HT-29 (cell line): ENCODE data around the gene GALNS. TPM values are rescaled to one million over a fixed set of nuclear protein-coding genes. Genes with fewer than 3 reads are reported as not detected.
A peak's percentile ranks its signal among the peaks of the same experiment; 100 is the strongest.
"Not testable (repeated sequence)": the region's sequence is repeated elsewhere in the genome, so short reads cannot be mapped to it uniquely, and the experiment has no call there.

Experiments
- DNase-seq: peaks from one replicate; pipeline ENCODE4 v3.0.0-alpha.2; 2015; ENCODE audit warnings: low spot score
- total RNA-seq: library from RNA; depleted of rRNA; stranded (reverse); fragments of >200 nt; shearing (Covaris generic); gene quantifications from 2 replicates; pipeline ENCODE4 v1.2.3, GENCODE V29; 2014; rRNA removed

GALNS gene
- 14.1 and 18.4 TPM in 2 replicates for total RNA-seq

DNA sequence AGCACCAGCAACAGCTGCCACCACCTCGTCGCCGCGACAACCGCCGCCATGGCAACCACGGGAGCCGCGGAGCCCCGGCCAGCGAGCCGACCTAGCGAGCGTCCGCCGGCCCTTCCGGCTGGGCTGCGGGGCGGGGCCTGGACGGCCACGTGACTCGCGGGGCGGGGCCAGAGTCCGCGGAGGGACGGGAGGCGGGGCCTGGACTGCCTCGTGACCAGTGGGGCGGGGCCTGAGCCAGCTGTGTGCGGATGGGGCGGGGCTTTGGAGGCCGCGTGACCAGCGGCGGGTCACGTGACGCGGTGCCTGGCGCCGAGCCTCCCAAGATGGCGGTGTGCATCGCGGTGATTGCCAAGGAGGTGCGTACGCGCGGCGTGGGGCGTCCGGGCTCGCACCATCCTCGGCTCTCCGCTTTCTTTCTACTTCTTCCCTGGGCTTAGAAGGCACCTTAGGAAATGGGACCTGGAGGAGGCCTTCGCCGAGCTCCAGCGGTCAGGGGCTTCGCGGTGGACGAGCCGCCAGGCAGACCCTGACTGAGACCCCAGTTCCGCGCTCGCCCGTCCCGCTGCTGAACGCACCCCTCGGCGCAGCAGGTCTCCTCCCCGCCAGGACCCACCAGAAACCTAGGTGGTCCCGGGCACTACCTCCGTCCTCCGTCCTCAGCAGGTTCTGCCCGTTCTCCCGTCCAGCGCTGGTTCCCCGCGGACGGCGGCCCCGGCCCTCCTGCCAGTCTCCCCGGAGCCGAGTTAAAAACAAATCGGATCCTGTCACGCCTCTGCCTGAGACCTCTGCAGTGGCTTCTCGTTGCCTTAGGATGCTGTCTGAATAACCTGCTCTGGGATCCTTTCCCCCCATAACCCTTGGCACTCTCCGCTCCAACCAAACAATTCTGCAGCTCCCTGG is at the start of gene GALNS, which contains the start of gene TRAPPC2L:
Gene GALNS, minus strand, starts transcription at position 120 of the 900 bp plus-strand sequence. Its CDS starts 70 bp downstream, at position 50.
Gene TRAPPC2L, plus strand, starts transcription at position 300 of the 900 bp plus-strand sequence. Its CDS starts 24 bp downstream, at position 324.
- peak; percentile 96 for DNase-seq

DNA sequence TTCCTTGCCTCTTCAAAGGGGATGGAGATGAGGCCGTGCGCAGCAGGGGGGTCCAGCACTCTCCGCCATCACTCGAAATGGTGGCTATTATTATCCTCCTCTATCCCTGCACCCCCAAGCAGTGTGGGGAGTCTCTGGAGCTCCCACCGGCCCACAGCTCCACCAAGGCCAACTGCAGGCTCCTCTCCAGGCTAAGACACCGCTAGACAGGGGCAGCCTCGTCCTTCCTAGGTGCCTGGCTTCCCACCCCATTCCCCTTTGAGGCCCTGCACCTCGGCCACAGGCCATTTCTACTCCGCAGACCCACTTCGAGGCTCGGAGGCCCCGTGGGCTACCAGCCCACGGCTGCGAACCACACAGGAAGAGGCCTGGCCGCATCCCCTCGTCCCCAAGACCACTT is 49.3 kb upstream of the GALNS start:
- no peak for DNase-seq

DNA sequence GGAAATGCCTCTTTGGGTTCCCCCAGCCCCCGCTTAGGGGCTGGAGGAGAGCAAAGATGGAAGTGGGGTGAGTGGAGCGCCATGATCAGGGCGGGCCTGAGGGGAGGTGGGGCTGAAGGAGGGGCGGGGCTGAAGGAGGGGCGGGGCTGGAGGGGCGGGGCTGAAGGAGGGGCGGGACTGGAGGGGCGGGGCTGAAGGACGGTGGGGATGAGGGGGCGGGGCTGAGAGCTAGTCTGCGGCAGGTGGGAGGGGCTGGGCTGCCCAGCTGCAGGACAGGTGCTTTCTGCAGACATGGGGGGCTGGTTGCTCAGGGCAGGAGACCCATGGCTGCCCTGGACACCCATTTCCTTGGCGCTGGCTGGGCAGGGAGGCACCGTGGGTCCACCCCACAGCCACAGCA is 48.8 kb upstream of the GALNS start:
- no peak for DNase-seq

DNA sequence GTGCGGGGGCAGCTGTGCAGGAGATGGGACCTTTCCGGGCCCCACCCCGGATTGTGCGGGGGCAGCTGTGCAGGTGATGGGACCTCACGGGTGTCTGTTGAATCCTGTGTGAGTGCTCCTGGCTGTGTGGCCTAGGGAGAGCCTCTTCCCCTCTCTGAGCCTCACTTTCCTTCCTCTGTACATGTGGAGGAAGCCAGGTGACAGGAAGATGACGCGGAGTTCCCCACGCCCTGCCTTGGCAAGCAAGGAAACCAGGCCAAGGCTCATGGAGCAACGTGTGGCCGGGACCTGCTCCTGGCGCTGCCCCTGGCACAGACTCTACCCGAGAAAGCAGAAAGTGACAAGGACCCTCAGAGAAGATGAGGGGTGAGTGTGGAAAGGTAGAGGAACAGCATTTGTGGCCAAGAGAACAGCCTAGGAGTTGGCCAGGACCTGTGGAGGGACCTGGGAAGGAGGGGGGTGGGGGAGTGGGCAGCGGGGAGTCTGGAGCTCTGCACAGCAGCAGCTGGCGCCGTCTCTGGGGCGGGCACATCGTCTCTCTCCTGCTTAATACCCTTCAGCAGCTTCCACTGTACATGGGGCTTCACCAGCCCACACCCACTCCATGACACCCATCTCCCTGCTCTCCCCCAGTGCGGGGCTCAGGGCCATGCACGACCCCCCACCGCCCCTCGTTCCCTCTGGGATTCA is 48.1 kb upstream of the GALNS start:
- DNase-seq = no peak

- no peak for DNase-seq
Measured at GRCh38 chr16:88903267-88903666, 46.5 kb upstream of the GALNS start.

GRCh38 chr16:88902744-88903143 is 46.0 kb upstream of the GALNS start:
- no peak for DNase-seq

- DNase-seq = no peak
Measured at GRCh38 chr16:88901718-88902337, 45.1 kb upstream of the GALNS start.

- DNase-seq = no peak
Measured at GRCh38 chr16:88900662-88901052, 43.9 kb upstream of the GALNS start.

GRCh38 chr16:88899901-88900661 is 43.3 kb upstream of the GALNS start:
- no peak for DNase-seq

DNA sequence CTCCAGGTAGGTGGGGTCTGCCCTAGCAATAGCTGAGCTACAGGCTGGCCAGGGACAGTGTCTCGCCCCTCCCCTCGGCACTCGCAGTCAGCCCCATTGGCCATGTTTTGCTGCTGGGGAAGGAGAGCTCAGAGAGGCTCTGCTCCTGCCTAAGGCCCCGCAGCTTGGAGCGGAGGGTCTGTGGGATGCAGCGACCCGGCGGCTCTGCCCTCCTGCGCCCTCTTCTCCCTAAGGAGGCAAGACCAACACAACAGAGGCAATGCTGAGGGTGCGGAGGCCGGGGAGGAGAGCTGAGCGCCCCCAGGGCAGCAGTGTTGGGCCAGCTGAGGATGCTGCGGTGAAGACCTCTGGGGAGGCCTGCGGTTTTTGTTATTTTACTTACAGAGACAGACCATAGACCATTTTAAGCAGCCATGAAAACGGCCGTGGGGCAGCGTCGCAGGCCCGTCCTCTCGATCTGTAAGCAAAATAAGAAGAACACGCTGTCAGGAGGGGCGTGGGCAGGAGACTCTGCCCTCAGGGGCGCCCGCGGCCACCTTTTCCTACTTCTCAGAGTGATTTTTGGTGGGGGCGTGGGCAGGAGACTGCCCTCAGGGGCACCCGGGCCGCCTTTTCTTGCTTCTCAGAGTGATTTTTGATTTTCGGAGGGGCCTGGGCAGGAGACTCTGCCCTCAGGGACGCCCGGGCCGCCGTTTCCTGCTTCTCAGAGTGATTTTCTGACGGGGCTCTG is 41.1 kb upstream of the GALNS start:
- no peak for DNase-seq

DNA sequence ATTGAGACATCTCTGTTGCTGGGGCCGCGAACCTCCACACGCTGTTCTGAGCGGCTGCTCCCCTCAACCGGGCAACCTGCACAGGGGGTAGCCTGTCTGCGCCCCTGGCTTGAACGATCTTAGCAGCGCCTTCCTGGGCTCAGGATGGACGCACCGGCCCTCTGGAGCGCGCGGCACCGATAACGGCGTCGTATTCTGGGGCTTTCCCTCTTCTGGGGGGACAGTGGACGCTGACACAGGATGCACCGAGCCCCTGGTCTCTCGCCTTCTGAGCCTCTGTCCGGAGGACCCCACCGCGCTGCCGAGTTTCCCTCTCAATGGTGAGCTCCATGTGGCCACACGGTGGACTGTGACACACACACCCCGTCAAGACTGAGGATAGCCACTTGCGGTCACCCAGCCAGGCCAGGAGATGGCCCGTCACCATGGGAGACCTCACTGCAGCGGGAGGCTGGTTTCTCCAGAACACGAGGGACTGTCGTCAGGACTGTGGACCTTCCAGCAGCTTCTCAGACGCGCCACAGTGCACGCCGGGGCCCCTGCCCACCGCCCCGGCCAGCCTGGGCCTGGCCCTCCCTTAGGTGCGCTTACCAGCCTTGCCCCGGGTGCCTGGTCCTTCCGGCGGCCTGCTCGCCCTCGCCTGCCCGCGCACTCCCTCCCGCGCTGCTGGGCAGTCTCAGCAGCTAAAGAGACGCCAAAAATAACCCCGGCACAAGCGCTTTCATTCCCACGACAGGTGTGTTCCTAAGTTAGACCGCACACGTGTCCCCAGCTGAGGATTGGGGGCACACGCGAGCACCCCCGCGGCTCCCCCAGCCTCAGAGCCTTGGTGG is 39.7 kb upstream of the GALNS start:
- no peak for DNase-seq

DNA sequence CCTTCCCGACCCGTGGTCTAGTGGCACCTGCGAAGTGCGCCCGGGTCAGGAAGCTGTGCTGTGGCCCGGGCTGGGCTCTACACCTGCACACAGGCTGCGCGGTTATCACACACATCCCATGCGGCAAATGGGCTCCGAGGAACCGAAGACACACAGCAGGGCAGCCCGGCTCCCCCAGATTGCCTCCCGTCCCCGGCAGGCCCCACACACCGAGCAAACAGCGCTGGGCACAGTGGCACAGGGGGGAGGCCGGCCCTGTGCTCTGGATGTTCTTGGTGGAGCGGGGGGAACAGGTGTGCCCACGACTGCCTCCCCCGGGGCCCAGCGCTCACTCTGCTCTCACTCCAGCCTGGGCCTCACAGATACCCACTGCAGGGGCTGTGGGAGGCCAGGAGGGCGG is 38.6 kb upstream of the GALNS start:
- no peak for DNase-seq

GRCh38 chr16:88894681-88895300 is 38.0 kb upstream of the GALNS start:
- no peak for DNase-seq

GRCh38 chr16:88894266-88894665 is 37.5 kb upstream of the GALNS start:
- DNase-seq = not testable (repeated sequence)

DNA sequence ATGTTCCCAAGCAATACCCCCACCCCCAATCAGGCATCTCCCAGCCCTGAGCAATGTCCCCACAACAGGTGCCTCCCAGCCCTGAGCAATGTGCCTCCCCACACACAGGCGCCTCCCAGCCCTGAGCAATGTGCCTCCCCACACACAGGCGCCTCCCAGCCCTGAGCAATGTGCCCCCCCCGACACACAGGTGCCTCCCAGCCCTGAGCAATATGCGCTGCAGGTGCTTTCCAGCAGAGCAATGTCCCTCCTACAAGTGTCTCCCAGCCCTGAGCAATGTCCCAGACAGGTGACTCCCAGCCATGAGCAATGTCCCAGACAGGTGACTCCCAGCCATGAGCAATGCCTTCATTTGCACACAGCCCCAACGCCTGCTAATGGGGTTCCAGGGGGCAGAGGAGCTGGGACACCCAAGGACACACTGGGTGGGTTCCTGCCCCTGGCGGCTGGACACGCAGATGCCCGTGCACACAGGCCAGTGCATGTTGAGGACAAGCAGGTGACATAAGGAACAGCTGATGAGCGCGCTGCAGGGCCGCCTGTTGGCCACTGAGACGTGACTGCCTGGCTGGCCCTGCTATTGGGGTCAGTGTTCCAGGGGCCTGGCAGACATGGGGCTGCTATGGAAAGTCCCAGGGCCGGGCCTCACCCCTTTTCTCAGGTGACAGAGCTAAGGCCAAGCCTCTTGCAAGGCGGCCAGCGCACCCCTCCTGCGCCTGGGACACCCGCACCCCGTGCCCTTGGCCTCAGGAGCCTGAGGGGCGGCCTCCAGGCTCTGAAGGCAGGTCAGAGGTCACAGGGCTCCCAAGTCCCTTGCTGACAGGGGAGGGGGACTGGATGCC is 36.6 kb upstream of the GALNS start:
- DNase-seq = no peak

GRCh38 chr16:88892065-88892464 is 35.3 kb upstream of the GALNS start:
- no peak for DNase-seq

GRCh38 chr16:88891083-88891482 is 34.3 kb upstream of the GALNS start:
- DNase-seq = no peak

GRCh38 chr16:88889702-88890352 is 33.1 kb upstream of the GALNS start:
- DNase-seq = not testable (repeated sequence)
